Smooth muscle cell (in vitro differentiated cells): Measurements from ENCODE around the gene ARL5C. TPM values are rescaled to one million over a fixed set of nuclear protein-coding genes. Genes with fewer than 3 reads are reported as not detected.

Source experiments
- DNase-seq: peaks from one replicate; lab custom pipeline; 2025; ENCODE audit not compliant: unreplicated experiment; lab: John Stamatoyannopoulos, UW
- H2AFZ ChIP-seq: fragments of 200-600 bp; sonication (generic); 2 replicates; pipeline ENCODE4 v1.6.0; 2016; ENCODE audit warnings: antibody characterized with exemption, low read depth, mild to moderate bottlenecking
- H3F3A ChIP-seq: fragments of 200-600 bp; sonication (generic); 2 replicates; pipeline ENCODE4 v1.6.0; 2017; ENCODE audit warnings: antibody characterized with exemption, low read depth
- H3K27ac ChIP-seq: fragments of 200-600 bp; sonication (generic); 2 replicates; pipeline ENCODE4 v1.5.1; 2016; ENCODE audit warnings: low read depth, mild to moderate bottlenecking
- H3K27me3 ChIP-seq: fragments of 200-600 bp; sonication (generic); 2 replicates; pipeline ENCODE4 v1.6.1; 2016; ENCODE audit warnings: low read depth, mild to moderate bottlenecking
- H3K36me3 ChIP-seq: fragments of 200-600 bp; sonication (generic); 2 replicates; pipeline ENCODE4 v1.5.1; 2016; ENCODE audit warnings: low read depth
- H3K4me1 ChIP-seq: fragments of 200-600 bp; sonication (generic); 2 replicates; pipeline ENCODE4 v1.5.1; 2016; ENCODE audit warnings: low read depth
- H3K4me2 ChIP-seq: fragments of 200-600 bp; sonication (generic); 2 replicates; pipeline ENCODE4 v1.6.0; 2016; ENCODE audit warnings: mild to moderate bottlenecking
- H3K4me3 ChIP-seq: fragments of 200-600 bp; sonication (generic); 2 replicates; pipeline ENCODE4 v1.5.1; 2016; ENCODE audit warnings: mild to moderate bottlenecking
- H3K79me2 ChIP-seq: fragments of 200-600 bp; sonication (generic); 2 replicates; pipeline ENCODE4 v1.6.0; 2016; ENCODE audit warnings: low read depth, mild to moderate bottlenecking
- H3K9ac ChIP-seq: fragments of 200-600 bp; sonication (generic); 2 replicates; pipeline ENCODE4 v1.6.0; 2016; ENCODE audit warnings: low read depth
- H3K9me3 ChIP-seq: fragments of 200-600 bp; sonication (generic); replicated peaks from 2 replicates; pipeline ENCODE4 v1.5.1; 2016; ENCODE audit warnings: low read depth
- H4K20me1 ChIP-seq: fragments of 200-600 bp; sonication (generic); 2 replicates; pipeline ENCODE4 v1.6.0; 2016; ENCODE audit warnings: low read depth
- WGBS: methylation state at CpG from one replicate; pipeline ENCODE4 v1.1.7; 2016; ENCODE audit warnings: low lambda C conversion rate; 5-methylcytosine and 5-hydroxymethylcytosine counted together
- polyA plus RNA-seq: library from polyadenylated mRNA; unstranded; fragments of >200 nt; fragmentation: Nextera tagmentation; extraction: Ambion mirVana; gene quantifications from 2 replicates; pipeline ENCODE4 v1.2.1, GENCODE V29; 2016
- total RNA-seq: library from RNA; depleted of rRNA; stranded (reverse); fragments of >200 nt; gene quantifications from 2 replicates; pipeline ENCODE4 v1.2.3, GENCODE V29; 2014
- TF ChIP-seq, protein P1 (sequence below): fragments of 200-600 bp; sonication (generic); IDR thresholded peaks from 2 replicates; pipeline ENCODE4 v1.5.1; 2017; ENCODE audit warnings: borderline replicate concordance, mild to moderate bottlenecking, antibody characterized with exemption; ENCODE audit not compliant: insufficient read depth, poor library complexity, severe bottlenecking

Gene ARL5C
- total and polyA plus RNA-seq, 2 experiments from 2014 or later, result not detected

- Histone ChIP-seq H3K36me3 (peaks cover 8% of the 10 kb centered on the region), H3K4me1 (peaks cover 40% of the 10 kb centered on the region), H3F3A (peaks cover 30% of the 10 kb centered on the region), H3K4me3 (peak overlapping the region; percentile 91), H3K27me3 (no peaks in the 10 kb centered on the region), H3K79me2 (peaks cover 30% of the 10 kb centered on the region), H3K9ac (peak overlapping the region; percentile 100), H3K4me2 (peak overlapping the region; percentile 98), H3K27ac (peak overlapping the region; percentile 99), H2AFZ (peak overlapping the region; percentile 97), H4K20me1 (peaks cover 36% of the 10 kb centered on the region), H3K9me3 (no peaks in the 10 kb centered on the region)
- DNase-seq, result peak; percentile 70
- TF ChIP-seq, protein P1, sequence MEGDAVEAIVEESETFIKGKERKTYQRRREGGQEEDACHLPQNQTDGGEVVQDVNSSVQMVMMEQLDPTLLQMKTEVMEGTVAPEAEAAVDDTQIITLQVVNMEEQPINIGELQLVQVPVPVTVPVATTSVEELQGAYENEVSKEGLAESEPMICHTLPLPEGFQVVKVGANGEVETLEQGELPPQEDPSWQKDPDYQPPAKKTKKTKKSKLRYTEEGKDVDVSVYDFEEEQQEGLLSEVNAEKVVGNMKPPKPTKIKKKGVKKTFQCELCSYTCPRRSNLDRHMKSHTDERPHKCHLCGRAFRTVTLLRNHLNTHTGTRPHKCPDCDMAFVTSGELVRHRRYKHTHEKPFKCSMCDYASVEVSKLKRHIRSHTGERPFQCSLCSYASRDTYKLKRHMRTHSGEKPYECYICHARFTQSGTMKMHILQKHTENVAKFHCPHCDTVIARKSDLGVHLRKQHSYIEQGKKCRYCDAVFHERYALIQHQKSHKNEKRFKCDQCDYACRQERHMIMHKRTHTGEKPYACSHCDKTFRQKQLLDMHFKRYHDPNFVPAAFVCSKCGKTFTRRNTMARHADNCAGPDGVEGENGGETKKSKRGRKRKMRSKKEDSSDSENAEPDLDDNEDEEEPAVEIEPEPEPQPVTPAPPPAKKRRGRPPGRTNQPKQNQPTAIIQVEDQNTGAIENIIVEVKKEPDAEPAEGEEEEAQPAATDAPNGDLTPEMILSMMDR, result no peak
- 2% methylated on average over 10 of the region's 10 CpGs for WGBS
Measured at GRCh38 chr17:39199820-39200069, 33.8 kb upstream of the ARL5C start.

DNA sequence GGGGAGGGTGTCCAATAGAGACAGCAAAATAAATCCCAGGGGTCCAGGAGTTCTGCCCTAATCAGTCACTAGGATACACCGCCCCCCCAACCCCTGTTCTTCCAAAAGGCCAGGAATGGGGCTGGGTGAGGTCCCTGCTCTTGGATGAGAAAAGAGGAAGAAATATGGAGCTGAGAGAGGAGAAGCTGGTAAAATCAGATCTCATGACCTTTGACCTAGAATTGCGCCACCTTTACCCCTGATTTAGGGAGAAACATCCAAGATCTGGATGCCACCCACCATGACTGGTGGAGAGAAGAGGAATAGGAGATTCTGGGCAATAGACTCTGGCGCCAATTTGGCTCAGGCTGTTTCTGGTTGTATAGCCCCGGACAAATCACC, 32.2 kb upstream of the ARL5C start:
- Histone ChIP-seq H3K4me1 (peaks cover 40% of the 10 kb centered on the region), H3K27me3 (no peaks in the 10 kb centered on the region), H3K27ac (no peak overlapping the region), H3K4me3 (peak overlapping the region; percentile 88), H3K4me2 (peak overlapping the region; percentile 98), H2AFZ (no peak overlapping the region), H3K9me3 (no peaks in the 10 kb centered on the region), H3K79me2 (peaks cover 42% of the 10 kb centered on the region), H3K36me3 (no peaks in the 10 kb centered on the region), H4K20me1 (peaks cover 33% of the 10 kb centered on the region), H3F3A (peaks cover 19% of the 10 kb centered on the region), H3K9ac (no peak overlapping the region)
- DNase-seq, result no peak
- TF ChIP-seq, protein P1, result no peak
- WGBS, result 87% methylated on average over 4 of the region's 4 CpGs

- Histone ChIP-seq H3K4me1 (peaks cover 40% of the 10 kb centered on the region), H3K27me3 (no peaks in the 10 kb centered on the region), H4K20me1 (peaks cover 34% of the 10 kb centered on the region), H3K27ac (no peak within 1 kb of the TSS), H3K9me3 (no peaks in the 10 kb centered on the region), H2AFZ (peak within 1 kb of the TSS; percentile 76), H3K4me3 (peak within 1 kb of the TSS; percentile 88), H3K36me3 (no peaks in the 10 kb centered on the region), H3F3A (peaks cover 15% of the 10 kb centered on the region), H3K4me2 (peak within 1 kb of the TSS; percentile 98), H3K9ac (peak within 1 kb of the TSS; percentile 25), H3K79me2 (peaks cover 42% of the 10 kb centered on the region)
- TF ChIP-seq, protein P1, result no peak
- 7% methylated on average over 11 of the region's 55 CpGs for WGBS
- peak; percentile 46 for DNase-seq
Measured at GRCh38 chr17:39197380-39198185, 31.6 kb upstream of the ARL5C start, which contains the start of gene CACNB1. TSS of gene CACNB1 (minus strand) at chr17:39197669. CDS start at chr17:39197495, 174 bp downstream.
